Renal cortex interstitium (tissue), 15 donors: ENCODE data around the gene DEXI. TPM values are rescaled to one million over a fixed set of nuclear protein-coding genes. Genes with fewer than 3 reads are reported as not detected.

Experiments
- DNase-seq, 11 donors: peaks; one replicate each; pipeline ENCODE4 v3.0.0-alpha.2; 2013; ENCODE audit warnings: low read depth in 9 of 11, low spot score in 4 of 11; ENCODE audit errors: extremely low read depth in 1 of 11
- long read RNA-seq, 16 experiments: transcript quantifications; one replicate each; lab custom pipeline, GENCODE V29; 2026
- polyA plus RNA-seq, 3 donors: library from polyadenylated mRNA; unstranded; fragments of 120-200 nt; gene quantifications; one replicate each; pipeline ENCODE4 v1.2.1, GENCODE V29; 2013; ENCODE audit not compliant: insufficient read length in 3 of 3

DEXI gene
- 10 to 100 TPM; 42.0 to 54.6 (median 43.9) TPM for polyA plus RNA-seq
- long read RNA-seq, donor 1, full-length matches to known transcripts, result 15 of 15 reads
- long read RNA-seq, donor 1, partial matches to known transcripts, result 0 of 15 reads
- long read RNA-seq, donor 1, other reads (novel, unspliced or antisense), result 0 of 15 reads
- long read RNA-seq, donor 2, full-length matches to known transcripts, result 24 of 24 reads
- long read RNA-seq, donor 2, partial matches to known transcripts, result 0 of 24 reads
- long read RNA-seq, donor 2, other reads (novel, unspliced or antisense), result 0 of 24 reads
- long read RNA-seq, donor 3, full-length matches to known transcripts, result 42 of 42 reads
- long read RNA-seq, donor 3, partial matches to known transcripts, result 0 of 42 reads
- long read RNA-seq, donor 3, other reads (novel, unspliced or antisense), result 0 of 42 reads
- long read RNA-seq, donor 4, full-length matches to known transcripts, result 27 of 27 reads
- long read RNA-seq, donor 4, partial matches to known transcripts, result 0 of 27 reads
- long read RNA-seq, donor 4, other reads (novel, unspliced or antisense), result 0 of 27 reads
- long read RNA-seq, donor 5, result 0 reads
- long read RNA-seq, donor 6, full-length matches to known transcripts, result 19 of 19 reads
- long read RNA-seq, donor 6, partial matches to known transcripts, result 0 of 19 reads
- long read RNA-seq, donor 6, other reads (novel, unspliced or antisense), result 0 of 19 reads
- long read RNA-seq, donor 7, full-length matches to known transcripts, result 27 of 27 reads
- long read RNA-seq, donor 7, partial matches to known transcripts, result 0 of 27 reads
- long read RNA-seq, donor 7, other reads (novel, unspliced or antisense), result 0 of 27 reads
- long read RNA-seq, donor 8, result 0 reads
- long read RNA-seq, donor 9, full-length matches to known transcripts, result 22 of 22 reads
- long read RNA-seq, donor 9, partial matches to known transcripts, result 0 of 22 reads
- long read RNA-seq, donor 9, other reads (novel, unspliced or antisense), result 0 of 22 reads
- long read RNA-seq, donor 10, full-length matches to known transcripts, result 25 of 25 reads
- long read RNA-seq, donor 10, partial matches to known transcripts, result 0 of 25 reads
- long read RNA-seq, donor 10, other reads (novel, unspliced or antisense), result 0 of 25 reads
- long read RNA-seq, donor 11, full-length matches to known transcripts, result 17 of 17 reads
- long read RNA-seq, donor 11, partial matches to known transcripts, result 0 of 17 reads
- long read RNA-seq, donor 11, other reads (novel, unspliced or antisense), result 0 of 17 reads
- long read RNA-seq, donor 12, full-length matches to known transcripts, result 12 of 12 reads
- long read RNA-seq, donor 12, partial matches to known transcripts, result 0 of 12 reads
- long read RNA-seq, donor 12, other reads (novel, unspliced or antisense), result 0 of 12 reads
- long read RNA-seq, donor 13, result 0 reads
- long read RNA-seq, donor 14, full-length matches to known transcripts, result 30 of 35 reads
- long read RNA-seq, donor 14, partial matches to known transcripts, result 5 of 35 reads
- long read RNA-seq, donor 14, other reads (novel, unspliced or antisense), result 0 of 35 reads
- long read RNA-seq, donor 15, full-length matches to known transcripts, result 12 of 12 reads
- long read RNA-seq, donor 15, partial matches to known transcripts, result 0 of 12 reads
- long read RNA-seq, donor 15, other reads (novel, unspliced or antisense), result 0 of 12 reads
- long read RNA-seq, donor 16, full-length matches to known transcripts, result 62 of 81 reads
- long read RNA-seq, donor 16, partial matches to known transcripts, result 19 of 81 reads
- long read RNA-seq, donor 16, other reads (novel, unspliced or antisense), result 0 of 81 reads

DNA sequence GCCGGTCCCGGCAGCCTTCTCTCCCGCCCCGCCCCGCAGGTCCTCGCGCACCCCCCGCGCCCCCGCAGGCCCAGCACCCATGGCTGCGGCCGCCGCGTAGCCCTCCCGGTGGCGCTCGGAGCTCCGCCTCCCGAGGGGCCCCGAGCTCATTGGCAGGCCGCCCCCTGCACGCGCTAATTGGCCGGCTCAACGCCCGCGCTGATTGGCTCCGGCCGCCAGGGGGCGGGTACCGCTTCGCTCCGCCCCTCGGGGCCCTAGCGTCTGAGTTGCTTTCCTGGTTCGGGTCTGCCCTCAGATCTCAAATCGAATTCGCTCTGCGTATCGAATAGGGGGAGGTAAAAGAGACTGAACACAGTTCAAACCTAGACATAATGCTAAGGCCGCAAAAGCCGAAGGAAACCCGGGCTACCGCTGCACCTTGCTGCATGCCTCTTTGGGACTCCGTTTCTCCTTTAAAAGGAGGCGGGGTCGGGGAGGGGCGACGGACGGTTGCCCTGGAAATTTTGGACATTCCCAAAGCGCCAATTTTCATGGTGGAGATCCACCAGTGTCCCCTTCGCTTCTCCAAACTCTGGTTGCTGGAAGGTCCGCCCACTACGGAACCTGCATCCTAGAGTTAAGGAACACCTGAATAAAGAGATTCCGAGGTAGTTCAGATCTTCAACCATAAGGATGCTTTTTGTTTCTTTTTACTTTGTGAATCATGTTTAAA, at the start of gene DEXI:
Gene DEXI, minus strand, starts transcription at position 117 of the 712 bp plus-strand sequence. CDS start 463 bp downstream, outside the sequence.
- peak; percentile 74 to 92 (median 87) for DNase-seq

DNA sequence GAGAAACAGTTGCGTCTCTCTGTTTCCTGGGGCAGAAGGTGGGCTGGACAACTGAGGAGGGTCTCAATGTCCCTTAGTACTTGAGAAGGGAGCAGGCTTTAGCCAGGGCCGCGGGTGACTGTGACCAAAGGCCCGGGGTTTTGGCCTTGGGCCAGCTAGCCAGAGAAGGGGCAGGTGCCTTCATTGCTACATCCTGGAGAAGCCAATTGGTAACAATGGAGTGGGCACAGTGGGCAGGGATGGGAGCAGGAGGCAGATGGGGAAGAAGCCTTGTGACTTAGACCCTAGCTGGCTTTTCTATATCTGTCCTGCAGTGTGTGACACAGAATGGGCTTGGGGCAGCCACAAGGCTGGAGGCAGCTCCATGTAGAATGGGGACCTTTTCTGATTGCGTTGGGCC, 48.1 kb upstream of the DEXI start:
- DNase-seq, result no peak

DNA sequence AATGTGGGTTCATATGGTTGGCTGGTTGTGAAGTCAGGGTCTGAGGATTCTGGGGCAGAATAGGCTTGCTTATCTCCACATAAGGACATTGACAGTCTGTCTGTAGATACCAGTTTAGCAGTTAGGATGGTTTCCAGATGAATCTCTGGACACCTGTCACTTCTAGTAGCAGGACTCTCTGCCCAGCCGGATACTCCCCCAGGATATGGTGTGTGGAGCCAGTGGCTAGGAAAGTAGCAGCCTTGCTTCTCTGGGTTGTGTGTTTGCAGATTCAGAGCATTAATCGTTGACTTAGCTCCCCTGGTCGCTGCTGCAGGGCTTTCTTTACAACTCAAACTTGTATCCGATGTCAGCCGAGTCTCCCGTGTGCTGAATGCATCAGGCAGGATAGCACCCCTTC, 47.3 kb upstream of the DEXI start:
- no peak for DNase-seq

DNA sequence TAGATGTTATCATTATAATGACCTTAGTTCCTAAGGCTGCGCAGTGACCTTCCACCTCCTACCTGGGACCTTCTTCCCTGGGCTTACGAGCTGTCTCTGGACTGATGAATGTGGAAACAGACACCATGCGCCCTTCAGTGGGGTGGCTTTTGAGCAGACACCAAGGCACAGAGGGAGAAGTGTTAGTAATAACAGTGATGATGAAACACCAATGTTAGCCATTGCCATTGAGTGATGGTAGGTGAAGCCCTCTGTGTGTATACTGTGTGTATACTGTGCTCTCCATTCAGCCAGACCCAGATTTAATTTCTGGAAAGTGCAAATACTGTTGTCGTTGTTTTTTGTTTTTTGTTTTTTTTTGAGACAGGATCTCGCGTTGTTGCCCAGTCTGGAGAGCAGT, 46.6 kb upstream of the DEXI start:
- DNase-seq, result no peak

DNA sequence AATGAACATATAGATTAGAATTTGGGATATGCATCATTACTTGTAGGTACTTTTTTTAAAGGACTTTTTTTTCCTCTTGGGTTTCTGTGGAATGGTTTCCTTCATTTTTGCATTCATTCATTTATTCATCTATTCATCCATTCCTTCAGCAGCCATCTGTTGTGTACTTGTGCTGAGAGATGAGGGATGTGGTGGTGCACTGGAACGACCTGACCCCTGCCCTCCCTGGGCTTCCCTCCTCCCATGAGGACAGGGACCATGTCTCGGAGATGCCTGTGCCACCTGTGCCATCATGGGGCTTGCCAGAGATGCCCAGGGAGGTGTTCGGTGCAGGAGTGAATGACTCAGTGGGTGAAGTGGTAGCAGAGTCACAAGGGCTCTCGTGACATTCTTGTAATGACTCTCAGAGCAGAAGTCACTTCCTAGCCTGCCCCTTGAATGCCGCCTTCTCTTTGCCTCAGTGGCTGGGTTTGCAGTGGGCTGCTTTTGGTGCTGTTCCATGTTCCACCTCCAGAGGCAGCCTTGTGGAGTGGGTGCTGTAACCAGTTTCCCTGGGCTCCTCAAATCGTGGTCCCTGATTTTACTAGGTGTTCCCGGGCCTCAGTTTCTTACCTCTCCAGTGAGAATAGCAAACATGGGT, 46.0 kb upstream of the DEXI start:
- DNase-seq, result no peak

DNA sequence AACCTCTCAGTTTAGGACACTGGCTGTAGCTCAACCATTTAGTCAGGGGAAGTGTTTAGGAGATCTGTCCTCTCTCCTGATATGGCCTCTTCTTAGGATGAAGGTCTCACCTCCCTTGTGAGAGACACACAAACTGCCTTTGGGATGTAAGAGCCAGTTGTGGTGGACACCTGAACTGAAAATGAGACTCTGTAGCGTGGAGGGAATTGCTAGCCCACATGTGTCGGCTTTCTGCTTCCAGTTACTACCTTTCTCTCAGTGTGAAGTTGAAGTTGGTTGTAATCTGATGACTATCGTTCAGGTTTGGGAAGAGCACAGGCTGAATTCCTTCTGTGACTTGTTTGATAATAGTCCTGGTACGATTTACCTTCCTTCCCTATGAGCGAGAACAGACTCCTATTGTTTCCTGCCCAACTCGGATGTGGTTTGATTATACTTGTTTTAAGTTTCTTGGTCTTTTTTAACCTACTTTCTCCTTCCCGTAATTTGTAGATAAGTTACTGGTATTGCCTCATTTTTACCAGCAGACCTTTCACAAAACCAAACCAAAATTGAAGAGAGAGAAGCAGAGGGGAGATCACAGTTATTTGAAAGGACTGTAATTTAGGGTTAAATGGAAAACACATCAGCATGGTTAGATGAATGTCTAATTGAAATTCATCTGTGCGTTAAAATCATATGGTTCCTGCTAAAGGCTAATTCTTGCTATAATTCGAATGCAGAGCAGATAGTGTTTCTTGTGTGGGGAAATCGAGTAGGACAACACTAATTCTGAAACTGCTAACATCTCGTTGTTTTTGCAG, 45.3 kb upstream of the DEXI start:
- no peak for DNase-seq

DNA sequence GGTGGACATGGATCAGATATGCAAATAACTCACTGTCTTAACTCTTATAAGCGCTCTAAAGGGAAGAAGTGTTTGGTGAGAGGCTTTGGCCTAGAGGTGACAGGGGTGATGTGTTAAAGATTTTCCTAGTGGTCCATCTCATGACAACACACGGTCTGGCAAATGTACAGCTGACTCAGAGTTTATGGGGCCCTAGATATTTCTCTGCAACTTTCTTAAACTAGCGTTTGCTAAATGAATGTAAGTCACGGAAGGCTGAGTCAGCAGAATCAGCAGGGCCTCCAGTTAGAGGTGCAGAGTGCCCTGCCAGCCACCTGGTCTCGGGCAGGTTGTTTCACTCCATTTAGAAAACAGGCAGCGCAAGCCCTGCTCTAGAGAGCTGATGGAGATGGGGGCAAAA, 42.2 kb upstream of the DEXI start:
- DNase-seq, result no peak

DNA sequence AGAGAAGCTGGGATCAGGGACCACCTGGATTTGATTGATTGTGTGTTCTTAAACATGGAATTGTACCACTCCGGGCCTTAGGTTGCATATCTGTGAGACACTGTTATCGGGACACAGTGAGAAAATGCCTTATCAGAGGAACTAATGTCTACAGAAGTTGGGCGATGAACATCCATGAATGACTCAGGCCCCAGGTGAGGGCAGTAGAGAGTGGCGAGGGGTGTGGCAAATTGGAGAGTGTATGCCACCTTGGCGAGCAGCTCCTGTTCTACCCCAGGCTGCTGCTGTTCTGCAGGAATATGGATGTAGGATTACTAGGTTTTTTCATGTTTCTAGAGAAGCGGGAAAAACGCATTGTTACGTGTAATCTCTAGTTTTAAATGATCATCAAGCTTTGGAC, 40.9 kb upstream of the DEXI start:
- no peak for DNase-seq

DNA sequence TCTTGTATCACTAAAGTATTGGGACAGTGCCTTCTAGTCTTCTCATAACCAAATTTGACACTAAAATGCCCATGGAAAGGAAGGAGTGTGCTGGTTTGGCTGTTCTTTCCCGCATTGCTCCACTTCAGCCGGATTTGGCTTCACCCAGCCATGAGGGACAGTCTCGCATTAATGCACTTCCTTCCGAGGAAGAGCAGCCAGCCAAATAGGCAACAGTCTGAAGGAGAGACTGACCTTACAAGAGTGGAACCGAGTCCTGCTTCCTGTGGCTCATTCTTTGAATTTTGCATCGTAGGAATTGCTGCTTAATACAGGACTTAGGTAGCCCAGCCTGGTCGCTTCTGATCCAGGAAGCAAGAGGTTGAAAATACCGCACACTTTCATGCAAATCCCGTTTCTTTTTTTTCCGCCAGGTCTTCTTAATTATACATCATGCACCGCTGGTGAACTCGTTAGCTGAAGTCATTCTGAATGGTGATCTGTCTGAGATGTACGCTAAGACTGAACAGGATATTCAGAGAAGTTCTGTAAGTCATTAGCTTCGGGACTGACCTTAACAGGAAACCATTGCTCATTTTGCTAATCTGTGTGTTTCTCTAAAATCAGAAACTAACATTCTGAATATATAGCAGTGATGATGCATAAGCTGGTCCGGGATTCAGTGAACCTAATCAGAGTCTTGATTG, 40.3 kb upstream of the DEXI start:
- DNase-seq, result no peak

DNA sequence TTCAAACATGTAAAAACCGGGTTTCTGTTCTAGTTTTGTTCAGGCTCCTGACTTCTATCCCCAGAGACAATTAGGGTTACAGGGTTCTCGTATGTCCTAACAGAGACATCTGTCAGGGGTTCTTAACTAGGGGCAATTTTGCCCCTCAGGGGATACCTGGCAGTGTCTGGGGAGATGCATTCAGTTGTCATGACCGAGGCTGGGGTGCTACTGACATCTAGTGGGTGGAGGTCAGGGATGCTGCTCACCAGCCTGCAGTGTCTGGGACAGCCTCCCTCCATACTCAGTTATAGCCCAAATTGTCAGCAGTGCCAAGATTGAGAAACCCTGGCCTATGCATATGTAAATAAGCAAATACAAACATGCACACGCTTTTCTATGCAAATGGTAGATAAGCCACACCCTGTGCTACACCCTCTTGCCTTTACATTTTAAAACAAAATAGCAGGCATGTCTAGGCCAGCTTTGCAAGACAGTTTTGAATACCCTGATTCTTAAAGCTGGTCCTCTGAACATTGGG, 39.5 kb upstream of the DEXI start:
- no peak for DNase-seq

DNA sequence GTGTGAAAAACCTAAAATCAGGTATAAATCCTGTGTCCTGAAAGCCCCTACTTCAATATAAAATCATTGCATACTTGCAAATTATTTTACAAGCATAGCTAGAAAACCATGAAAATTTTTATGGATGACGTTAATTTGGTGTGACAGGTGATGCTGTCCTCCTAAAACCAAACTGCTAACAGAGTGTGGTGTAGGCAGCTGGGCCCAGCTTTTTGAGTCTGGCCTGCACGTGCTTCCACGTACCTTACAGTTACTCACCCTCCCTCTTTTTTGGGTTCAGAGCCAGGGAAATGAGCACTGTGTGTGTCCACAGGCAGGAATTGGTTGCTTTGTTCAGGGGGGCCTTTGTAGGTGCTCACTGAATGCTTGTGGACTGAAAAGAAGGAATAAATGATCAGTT, 38.5 kb upstream of the DEXI start:
- DNase-seq, result no peak

DNA sequence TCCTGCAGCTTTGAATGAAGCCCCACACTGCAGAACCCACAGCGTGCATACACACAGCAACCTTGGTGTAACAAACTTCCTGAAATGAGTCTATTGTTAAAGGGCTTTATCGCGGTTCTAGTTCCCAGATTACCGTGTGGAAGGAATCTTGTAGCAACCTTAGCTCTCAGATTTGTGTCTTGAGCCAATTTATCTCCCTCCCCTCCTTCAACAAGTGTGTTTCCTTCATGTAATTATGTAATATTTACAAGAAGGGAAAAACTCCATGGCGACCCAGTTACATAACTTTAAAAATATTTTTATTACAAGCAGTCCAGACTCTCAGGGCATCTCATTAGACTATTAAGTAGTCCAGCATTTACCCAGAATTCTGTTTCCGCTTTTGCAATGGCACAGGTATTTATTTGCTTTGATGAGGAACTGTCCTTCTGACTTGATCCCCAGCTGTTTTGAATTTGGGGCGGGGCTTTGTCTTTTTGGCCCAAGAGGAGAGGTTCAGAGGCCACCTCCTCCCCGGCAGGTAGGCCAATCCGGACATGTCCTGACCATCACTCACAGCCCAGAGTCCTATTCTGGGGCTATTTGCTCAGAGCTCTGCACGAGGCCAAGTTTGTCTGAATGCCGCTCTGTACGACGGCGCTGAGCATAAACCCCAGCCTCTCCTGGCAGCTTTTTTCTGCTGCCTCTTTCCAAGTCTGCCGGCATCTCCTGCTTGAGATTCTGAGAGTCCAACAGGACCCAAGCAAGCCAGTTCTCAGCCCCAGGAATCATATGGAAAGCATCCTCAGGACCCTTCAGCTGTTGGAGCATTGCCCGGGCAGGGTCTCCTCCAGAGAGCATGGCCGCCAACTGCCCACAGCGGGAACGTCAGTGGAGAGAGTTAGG, 37.7 kb upstream of the DEXI start:
- no peak for DNase-seq

DNA sequence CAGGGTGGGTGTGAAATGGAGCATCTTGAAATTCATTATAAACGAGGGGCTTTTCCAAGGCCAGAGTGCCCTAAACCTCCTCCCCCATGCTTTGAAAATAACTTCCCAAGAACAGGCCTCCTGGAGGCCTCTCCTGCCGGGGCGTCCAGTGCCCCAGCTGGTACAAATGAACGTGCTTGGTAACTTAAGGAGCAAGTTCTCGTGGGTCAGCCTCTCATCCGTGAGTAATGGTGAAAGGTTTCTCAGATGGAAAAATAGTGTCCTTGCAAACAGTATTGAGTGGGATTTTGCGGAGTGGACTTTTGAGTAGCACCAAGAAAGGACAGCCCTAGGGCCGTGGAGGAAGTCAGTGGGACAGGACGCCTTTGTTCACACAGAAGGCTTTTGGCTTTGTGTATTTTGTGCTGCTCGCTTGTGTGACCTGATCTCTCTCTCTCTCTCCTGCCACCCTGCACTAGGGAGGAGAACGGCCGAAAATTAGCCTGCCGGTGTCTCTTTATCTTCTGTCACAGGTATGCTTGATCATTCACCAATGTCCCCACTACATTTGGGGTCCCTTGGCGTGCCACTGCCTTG, 36.7 kb upstream of the DEXI start:
- no peak for DNase-seq

DNA sequence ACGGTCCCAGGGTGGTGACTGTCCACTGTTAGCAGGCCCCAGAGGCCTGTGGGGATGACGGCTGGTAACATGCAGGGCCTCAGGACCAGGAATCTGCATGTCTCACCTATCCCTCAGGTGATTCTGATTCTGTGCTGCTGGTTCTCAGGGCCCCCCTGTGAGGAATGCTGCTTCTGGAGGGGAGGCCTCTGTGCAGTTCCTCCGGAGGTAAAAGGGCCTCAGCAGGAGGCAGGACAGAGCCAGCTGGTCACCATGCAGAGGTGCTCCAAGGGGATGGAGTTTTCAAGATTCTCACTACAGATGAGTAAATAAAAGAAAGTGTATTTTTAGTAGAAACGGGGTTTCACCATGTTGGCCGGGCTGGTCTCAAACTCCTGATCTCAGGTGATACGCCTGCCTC, 35.9 kb upstream of the DEXI start:
- DNase-seq, result no peak
